HG03103 (cell line): ENCODE results near the gene SASH3.

ENCODE experiments used
- ATAC-seq: cut with Tn5 transposase; IDR thresholded peaks from one replicate; pipeline ENCODE4 v1.9.1; 2021; ENCODE audit warnings: low read depth; ENCODE audit not compliant: unreplicated experiment

The SASH3 gene

DNA sequence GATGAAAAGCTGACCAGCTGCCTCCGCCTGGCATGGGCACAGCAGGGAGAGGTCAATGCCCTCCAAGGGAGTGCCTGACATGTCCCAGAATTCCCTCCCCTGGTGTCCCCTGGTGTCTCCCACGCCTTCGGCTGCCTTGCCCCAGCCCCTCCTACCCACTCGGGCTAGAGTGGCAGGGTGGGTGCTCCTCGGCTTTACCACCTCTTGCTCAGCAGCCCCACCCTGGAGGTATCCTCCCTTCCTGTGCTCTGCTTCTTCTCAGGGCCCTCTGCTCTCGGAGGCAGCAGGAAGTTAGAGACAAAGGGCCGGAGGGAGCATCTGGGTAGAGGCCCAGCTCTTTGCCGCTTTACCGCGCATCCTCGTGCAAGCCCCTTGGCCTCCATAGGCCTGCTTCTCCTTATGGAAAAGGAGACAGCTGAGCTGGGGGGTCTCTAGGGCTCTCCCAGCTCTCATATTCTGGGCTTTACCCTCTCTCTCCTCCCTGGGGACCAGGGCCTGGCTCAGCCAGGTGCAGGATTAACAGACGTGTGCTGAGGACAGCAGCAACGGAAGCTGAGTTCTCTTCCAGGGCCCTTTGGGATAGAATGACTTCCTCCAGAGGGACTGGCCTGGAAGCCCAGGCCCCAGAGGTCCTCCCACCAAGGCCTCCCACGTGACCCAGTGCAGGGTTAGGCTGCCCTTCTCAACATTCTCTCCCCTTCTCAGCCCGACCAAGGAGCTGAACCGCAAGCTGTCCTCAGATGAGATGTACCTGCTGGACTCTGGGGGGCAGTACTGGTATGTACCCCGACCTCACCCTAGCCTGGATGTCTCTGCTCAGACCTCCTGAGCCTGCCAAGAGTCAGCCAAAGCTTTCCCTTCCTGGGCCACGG lies 23.7 kb upstream of the SASH3 start:
- ATAC-seq: no peak

DNA sequence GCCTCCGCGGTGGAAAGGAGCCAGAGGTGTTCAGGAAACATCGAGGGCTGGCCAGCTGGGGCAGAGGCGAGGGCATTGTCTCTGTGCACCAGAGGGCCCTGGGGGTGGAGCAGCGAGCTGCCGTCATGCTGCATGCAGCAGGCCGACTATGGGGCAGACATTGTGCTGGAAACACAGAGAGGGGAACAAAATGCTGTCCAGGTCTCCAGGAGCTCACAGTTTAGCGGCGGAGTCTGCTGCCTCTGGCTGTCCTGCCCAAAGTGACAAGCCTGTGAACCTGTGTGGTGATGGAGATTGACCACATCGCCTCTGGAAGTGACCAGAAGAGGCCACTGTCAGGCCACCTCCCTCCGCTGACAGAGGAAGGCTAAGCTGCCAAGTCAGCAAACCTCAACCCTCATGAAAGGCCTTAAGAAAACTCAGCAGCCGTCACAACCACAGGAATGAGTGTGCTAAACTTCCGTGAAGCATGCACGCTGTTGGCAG lies 20.1 kb upstream of the SASH3 start:
- ATAC-seq: no peak

DNA sequence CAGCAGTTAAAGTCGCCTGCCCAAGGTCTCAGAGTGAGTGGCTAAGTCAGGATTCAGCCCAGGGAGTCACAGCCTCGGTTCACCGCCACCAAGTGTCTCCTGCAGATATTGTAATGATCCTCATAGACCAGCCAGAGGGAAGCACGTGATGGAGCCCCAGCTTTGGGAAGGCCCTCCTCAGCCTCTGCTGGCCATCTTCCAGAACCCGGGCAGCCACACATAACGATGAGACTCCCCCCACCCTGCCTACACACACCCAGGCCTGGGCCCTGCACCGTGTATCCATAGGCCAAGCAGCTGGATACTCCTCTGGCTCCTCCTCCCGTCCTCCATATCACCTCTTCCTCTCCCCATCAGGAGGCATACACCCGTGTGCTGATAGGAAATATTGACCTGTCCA lies 19.6 kb upstream of the SASH3 start:
- no peak for ATAC-seq

GRCh38 chrX:129760981-129761380 lies 18.8 kb upstream of the SASH3 start:
- ATAC-seq: no peak

DNA sequence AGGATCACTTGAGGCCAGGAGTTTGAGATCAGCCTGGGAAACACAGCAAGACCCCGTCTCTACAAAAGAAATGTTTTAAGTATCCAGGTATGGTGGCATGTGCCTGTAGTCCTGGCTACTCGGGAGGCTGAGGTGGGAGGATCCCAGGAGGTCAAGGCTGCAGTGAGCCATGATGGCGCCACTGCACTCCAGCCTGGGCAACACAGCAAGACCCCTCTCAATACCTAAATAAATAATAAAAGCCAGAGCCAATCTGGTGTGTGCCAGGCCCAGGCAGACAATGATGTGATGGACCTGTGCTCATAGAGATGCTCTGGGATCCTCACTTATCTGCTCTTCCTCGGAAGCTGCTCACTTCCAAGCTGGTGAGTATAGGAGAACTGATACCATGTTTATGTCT lies 18.2 kb upstream of the SASH3 start:
- ATAC-seq: no peak

DNA sequence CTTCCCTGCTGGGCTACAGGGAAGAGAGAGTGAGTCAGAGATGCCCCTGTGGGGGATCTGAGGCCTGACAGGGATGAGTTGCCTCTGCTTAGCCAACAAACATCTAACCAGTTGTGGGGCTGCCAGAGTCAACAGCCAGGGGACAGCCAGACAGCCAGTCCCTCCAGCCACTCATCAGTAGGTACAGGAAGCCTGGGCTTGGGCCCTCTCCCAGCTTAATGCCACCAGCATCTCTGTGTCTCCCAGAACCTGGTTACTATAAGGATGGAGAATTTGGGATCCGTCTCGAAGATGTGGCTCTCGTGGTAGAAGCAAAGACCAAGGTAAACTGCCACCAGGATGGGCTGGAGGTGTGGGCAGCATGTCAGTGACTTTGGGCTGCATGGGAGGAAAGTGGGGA lies 17.3 kb upstream of the SASH3 start:
- no peak for ATAC-seq

DNA sequence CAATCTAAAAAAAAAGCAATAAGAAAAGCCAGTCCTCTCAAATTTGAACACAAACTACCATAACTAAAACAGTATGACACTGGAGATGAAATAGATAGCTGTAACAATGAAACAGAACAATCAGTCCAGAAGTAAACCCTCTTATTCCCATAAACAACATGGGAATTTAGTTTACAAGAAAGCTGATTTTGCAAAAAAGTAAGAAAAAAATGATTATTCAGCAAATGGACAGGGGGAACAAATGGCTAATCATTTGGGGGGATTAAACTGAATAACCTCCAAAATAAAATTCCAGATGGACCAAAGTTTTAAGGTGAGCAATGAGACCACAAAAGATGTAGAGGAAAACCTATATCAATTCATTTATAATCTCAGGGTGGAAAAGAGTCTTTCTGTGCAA lies 16.1 kb upstream of the SASH3 start:
- ATAC-seq: no peak

- no peak for ATAC-seq
Observed at GRCh38 chrX:129768186-129768585, 11.6 kb upstream of the SASH3 start.

DNA sequence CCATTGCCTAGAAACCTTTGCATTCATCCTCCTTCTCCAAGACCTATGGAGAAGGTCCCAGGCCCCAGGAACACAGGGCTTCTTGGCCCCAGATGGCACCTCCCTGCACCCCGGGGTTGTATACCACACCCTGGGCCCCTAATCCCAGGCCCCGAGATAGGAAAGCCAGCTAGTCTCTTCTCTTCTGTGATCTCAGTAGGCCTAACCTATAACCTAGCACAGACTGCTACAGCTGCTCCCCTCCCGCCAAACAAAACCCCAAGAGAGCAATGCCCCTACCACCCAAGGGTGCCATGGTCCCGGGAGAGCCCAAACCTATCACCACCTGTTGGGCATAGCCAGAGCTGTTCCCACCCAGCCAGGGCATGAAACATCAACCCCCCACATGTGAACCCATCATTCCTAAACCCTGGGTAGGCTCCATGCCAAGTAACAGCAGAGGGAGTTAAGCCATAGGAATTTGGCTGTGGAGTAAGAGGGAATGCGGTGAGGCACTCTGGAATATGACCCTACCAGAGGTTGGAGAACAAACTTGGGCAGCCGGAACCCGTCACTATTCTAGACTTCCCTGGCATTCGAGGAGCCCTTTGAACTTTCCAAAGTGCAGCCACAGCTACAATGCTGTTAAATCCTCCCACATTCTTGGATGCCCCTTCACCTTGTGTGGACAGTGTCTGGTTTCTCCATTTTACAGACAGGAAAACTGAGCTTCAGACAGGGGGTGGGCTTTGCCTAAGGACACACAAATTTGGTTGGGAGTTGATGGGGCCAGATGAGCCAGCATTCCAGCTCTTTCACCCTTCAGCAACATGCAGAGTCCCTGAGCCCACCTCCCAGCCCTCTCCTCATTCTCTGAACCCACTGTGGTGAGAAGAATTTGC lies 10.9 kb upstream of the SASH3 start:
- no peak for ATAC-seq

GRCh38 chrX:129769467-129770154 lies 10.1 kb upstream of the SASH3 start:
- ATAC-seq: peak; percentile 46

DNA sequence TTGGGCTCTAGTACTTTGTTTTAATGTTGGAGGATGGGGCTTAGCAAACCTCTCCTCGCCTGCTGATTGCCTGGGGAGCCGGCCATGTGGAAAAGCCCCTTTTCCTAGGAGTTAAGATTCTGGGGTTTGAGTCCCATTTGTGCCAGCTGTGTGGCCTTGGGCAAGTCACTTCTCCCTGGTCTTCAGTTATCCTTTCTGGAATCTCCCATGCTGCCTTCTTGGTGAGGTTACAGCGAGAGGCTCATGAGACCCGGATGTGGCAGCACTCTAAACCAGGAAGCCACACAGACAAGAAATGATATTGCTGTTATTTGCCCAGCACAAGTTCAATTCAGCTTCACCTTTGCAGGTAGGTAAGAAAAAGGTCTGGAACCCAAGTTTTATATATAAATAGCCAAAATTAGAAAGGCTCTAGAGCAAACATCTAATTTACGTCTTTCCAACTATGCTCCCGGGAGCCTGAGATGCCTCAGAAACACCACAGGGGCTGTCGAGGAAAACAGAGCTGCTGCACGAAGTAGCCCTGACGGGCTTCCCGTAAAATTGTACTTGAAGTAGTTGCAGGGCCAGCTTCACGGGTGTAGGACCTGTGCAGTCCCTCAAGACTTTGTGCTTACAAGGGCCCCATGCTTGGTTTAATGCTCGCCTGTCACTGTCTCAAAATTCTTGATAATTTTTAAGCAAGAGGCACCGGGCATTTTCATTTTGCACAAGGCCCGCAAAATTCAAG lies 8.3 kb upstream of the SASH3 start:
- no peak for ATAC-seq

GRCh38 chrX:129772796-129773431 lies 6.8 kb upstream of the SASH3 start:
- peak; percentile 61 for ATAC-seq

- no peak for ATAC-seq
Observed at GRCh38 chrX:129773649-129774458, 5.9 kb upstream of the SASH3 start.

DNA sequence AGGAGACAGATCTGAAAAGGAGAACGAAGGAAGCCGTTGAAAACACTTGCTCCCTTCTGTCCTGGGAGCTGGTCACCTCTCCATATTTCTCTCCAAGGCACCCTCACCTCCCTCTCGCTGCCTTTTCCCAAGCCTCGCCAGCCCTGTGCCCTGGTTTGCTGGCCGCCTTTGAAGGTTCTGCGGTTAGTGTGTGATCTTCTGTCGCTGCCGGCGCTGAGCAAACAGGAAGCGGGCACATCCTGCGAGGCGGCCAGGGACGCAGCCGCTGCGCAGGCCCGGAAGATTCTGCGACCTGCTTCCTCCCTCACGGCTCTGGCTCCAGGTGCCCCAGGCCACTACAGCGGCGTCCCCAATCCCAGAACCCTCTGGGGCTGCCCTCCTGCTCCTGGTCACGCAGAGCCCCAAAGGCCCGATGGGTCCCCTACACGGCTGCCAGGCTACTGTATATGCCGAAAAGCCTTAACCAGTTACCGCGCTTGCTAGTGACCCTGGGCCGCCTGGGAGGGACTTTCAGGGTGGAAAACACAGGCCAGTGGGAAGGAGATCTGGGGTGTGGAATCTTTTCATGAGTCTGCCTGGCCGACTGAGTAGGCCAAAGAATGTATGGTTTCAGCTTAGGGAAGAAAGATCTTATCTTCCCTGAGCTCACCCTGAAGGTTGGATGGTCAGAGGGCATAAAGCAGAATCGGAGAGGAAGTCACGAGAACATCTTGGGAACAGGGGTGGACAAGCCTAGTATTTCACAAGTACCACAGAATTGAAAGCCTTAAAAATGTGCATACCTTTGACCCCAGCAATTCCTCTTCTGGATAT lies 2.3 kb upstream of the SASH3 start:
- no peak for ATAC-seq

DNA sequence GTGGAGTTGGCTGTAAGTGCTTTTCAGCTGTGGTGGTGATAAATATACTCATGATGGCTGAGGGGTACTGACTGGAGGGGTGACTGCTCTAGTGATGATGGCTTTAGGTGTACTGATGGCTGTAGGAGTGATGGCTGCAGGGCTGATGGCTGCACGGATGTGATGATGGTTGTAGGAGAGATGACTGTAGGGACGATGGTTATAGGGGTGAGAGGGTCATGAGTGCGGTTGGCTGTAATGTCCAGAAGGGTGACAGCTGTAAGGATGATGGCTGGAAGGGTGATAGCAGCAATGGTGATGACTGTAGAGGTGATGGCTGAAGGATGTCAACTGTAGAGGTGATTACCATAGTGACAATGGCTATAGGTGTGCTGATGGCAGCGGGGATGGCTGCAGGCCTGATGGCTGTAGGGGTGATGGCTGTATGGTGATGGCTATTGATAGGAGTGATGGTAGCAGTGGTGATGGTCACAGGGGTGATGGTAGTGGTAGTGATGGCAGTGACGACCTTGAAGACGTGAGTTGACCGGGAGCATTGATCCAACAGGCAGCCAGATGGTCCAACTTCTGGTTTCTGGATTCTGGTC lies 570 bp upstream of the SASH3 start:
- ATAC-seq: no peak

- ATAC-seq: no peak
Observed at GRCh38 chrX:129780441-129781105, 824 bp downstream of the SASH3 start.

DNA sequence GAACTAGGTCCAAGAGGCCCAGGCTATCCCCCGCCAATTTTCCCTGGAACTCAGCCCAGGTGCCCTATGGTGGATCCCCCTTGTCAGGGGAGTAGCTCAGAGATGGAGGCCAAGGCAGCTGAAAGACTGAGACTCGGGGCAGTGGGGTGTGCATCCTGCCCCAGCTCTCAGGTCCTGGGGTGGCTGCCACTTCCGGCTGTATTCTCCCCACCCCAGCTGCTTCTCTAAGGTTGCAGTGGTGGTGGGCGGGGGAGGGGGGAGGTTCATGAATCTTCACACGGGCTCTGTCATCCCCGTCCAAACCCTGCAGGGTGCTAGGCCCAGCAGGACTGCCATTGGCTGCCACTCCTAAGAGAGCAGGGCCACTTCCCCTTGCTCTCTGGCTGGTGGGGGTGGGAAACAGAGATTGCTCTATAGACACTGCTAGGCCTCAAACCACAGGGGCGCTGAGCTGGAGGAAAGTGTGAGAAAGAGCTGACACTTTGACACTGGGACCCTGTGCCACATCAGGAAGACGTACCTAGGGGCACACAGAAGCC lies 1.5 kb downstream of the SASH3 start:
- peak; percentile 67 for ATAC-seq
